ENCODE results near the gene OVAAL. TPM values are rescaled to one million over a fixed set of nuclear protein-coding genes. Genes with fewer than 3 reads are reported as not detected.

OVAAL gene
- total RNA-seq, 2 donors from 2014 or later, result not detected

GRCh38 chr1:180597520-180597919 lies 38.8 kb downstream of the OVAAL start:
- Histone ChIP-seq H3K27me3 (replicated peaks; ENCODE audit: insufficient read depth) (no peaks in the 10 kb centered on the region), H3K9me3 (no peaks in the 10 kb centered on the region), H3K4me1 (ENCODE audit: control insufficient read depth in 1 of 2, low read depth in 2 of 2) (no peaks in the 10 kb centered on the region), H3K4me3 (no peak overlapping the region), H3K27ac (no peak overlapping the region), H3K36me3 (no peaks in the 10 kb centered on the region)
- DNase-seq (ENCODE audit: low spot score), result no peak
- no peak for TF ChIP-seq CTCF (IDR thresholded peaks at IDR 0.05)
- ATAC-seq (ENCODE audit: insufficient number of reproducible peaks, low FRiP score, low read depth), result no peak

DNA sequence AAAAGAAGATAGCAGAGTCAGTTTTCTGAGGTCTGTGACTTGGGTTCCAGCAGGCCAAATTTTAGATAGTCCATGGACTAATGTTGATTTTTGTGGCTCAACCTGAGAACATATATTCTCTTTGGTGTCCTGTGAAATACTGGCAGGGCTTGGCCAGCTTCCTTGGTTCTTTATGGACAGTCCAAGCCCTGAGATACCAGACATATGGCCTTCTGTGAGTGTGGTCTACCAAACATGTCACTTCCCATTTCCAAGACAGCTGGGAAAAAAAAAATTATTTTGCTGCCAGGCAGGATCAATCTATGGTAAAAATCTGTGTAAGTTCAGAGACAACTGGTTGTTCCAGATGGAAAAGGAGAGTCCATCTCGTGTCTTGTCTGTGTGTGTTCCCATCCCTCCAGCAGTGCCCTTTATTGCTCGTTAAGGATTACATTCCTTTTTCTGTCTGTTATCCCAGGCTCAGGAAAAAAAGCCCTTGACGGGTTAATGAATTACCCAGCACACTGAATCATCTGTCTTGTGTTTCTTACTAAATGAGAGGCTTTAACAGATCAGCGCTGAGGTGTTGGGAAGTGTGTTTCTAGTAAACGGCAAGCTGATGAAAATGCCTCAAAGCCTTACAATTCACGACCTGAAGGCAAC lies 39.7 kb downstream of the OVAAL start:
- Histone ChIP-seq H3K9me3 (no peaks in the 10 kb centered on the region), H3K4me3 (no peak overlapping the region), H3K27ac (no peak overlapping the region), H3K36me3 (no peaks in the 10 kb centered on the region), H3K27me3 (replicated peaks; ENCODE audit: insufficient read depth) (no peaks in the 10 kb centered on the region), H3K4me1 (ENCODE audit: control insufficient read depth in 1 of 2, low read depth in 2 of 2) (no peaks in the 10 kb centered on the region)
- DNase-seq (ENCODE audit: low spot score), result no peak
- TF ChIP-seq CTCF (IDR thresholded peaks at IDR 0.05), result no peak
- no peak for ATAC-seq (ENCODE audit: insufficient number of reproducible peaks, low FRiP score, low read depth)

DNA sequence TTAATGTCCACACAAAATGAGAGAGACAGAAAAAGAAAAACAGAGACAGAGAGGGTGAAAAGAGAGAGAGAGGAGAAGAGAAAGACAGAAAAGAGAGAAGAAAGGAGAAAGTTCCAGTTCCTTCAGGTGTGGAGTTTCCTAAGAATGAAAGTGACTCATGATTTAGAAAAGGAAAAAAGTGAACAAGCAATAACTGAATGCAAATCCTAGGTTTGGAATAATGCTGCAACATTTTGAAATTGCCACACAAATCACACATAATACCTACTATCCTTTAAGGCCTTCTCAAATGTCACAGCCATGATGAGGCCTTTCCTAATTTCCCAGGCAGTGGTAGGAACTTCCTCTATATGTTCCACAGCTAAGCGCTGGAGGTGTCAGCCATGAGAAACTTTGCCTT lies 41.6 kb downstream of the OVAAL start:
- H3K4me3 ChIP-seq, result no peak overlapping the region
- no peaks in the 10 kb centered on the region for H3K36me3 ChIP-seq
- ATAC-seq (ENCODE audit: insufficient number of reproducible peaks, low FRiP score, low read depth), result no peak
- no peak for DNase-seq (ENCODE audit: low spot score)
- no peak for TF ChIP-seq CTCF (IDR thresholded peaks at IDR 0.05)
- no peak overlapping the region for H3K27ac ChIP-seq
- H3K9me3 ChIP-seq, result no peaks in the 10 kb centered on the region
- no peaks in the 10 kb centered on the region for H3K27me3 ChIP-seq (replicated peaks; ENCODE audit: insufficient read depth)
- no peaks in the 10 kb centered on the region for H3K4me1 ChIP-seq (ENCODE audit: control insufficient read depth in 1 of 2, low read depth in 2 of 2)

GRCh38 chr1:180601512-180601911 lies 42.7 kb downstream of the OVAAL start:
- Histone ChIP-seq H3K4me1 (ENCODE audit: control insufficient read depth in 1 of 2, low read depth in 2 of 2) (no peaks in the 10 kb centered on the region), H3K27me3 (replicated peaks; ENCODE audit: insufficient read depth) (no peaks in the 10 kb centered on the region), H3K27ac (no peak overlapping the region), H3K36me3 (no peaks in the 10 kb centered on the region), H3K9me3 (no peaks in the 10 kb centered on the region), H3K4me3 (no peak overlapping the region)
- ATAC-seq (ENCODE audit: insufficient number of reproducible peaks, low FRiP score, low read depth), result no peak
- no peak for DNase-seq (ENCODE audit: low spot score)
- TF ChIP-seq CTCF (IDR thresholded peaks at IDR 0.05), result no peak

GRCh38 chr1:180603223-180603849 lies 44.6 kb downstream of the OVAAL start:
- H3K27ac ChIP-seq, result no peak overlapping the region
- DNase-seq (ENCODE audit: low spot score) (no peak), ATAC-seq (ENCODE audit: insufficient number of reproducible peaks, low FRiP score, low read depth) (no peak)
- H3K4me3 ChIP-seq, result no peak overlapping the region
- H3K9me3 ChIP-seq, result no peaks in the 10 kb centered on the region
- TF ChIP-seq CTCF (IDR thresholded peaks at IDR 0.05), result no peak
- H3K36me3 ChIP-seq, result no peaks in the 10 kb centered on the region
- H3K4me1 ChIP-seq (ENCODE audit: control insufficient read depth in 1 of 2, low read depth in 2 of 2), result no peaks in the 10 kb centered on the region
- H3K27me3 ChIP-seq (replicated peaks; ENCODE audit: insufficient read depth), result no peaks in the 10 kb centered on the region

All from thoracic aorta (tissue), 2 donors.